Tibial nerve (tissue), 4 donors: ENCODE data around the gene MAML2.

Source experiments
- CTCF ChIP-seq, 5 experiments: fragments of 200-600 bp in 3 of 5; fragments of 450-650 bp in 2 of 5; sonication (generic) in 3 of 5; IDR thresholded peaks; one replicate each; pipeline ENCODE4 v1.5.1; 2016 to 2019; ENCODE audit warnings: antibody characterized with exemption in 5 of 5, mild to moderate bottlenecking in 3 of 5, moderate library complexity in 2 of 5
- EP300 ChIP-seq, 2 donors: sonication (generic); formaldehyde crosslinking; IDR thresholded peaks; one replicate each; pipeline ENCODE4 v1.6.1; 2017; ENCODE audit warnings: antibody characterized with exemption in 2 of 2, mild to moderate bottlenecking in 1 of 2
- POLR2A ChIP-seq, 2 donors: fragments of 450-650 bp; IDR thresholded peaks; one replicate each; pipeline ENCODE4 v1.6.1; 2017; ENCODE audit warnings: antibody characterized with exemption in 2 of 2, mild to moderate bottlenecking in 2 of 2, moderate library complexity in 2 of 2

- TF ChIP-seq CTCF (IDR thresholded peaks at IDR 0.05) (no peak), POLR2A (IDR thresholded peaks at IDR 0.05) (no peak), EP300 (IDR thresholded peaks at IDR 0.05) (no peak)
Observed at GRCh38 chr11:96306071-96306470, 36.9 kb downstream of the MAML2 start.
